Lower leg skin (tissue), 3 donors: Measurements from ENCODE around the gene NSG1.

Experiments
- POLR2A ChIP-seq, 2 donors: fragments of 450-650 bp; IDR thresholded peaks; one replicate each; pipeline ENCODE4 v1.6.1; 2016 to 2017; ENCODE audit warnings: antibody characterized with exemption in 2 of 2, mild to moderate bottlenecking in 1 of 2, moderate library complexity in 1 of 2
- TF ChIP-seq, protein P1 (sequence below), 3 donors: fragments of 450-650 bp; IDR thresholded peaks; one replicate each; pipeline ENCODE4 v1.5.1; 2016; ENCODE audit warnings: antibody characterized with exemption in 3 of 3, mild to moderate bottlenecking in 3 of 3, moderate library complexity in 2 of 3

DNA sequence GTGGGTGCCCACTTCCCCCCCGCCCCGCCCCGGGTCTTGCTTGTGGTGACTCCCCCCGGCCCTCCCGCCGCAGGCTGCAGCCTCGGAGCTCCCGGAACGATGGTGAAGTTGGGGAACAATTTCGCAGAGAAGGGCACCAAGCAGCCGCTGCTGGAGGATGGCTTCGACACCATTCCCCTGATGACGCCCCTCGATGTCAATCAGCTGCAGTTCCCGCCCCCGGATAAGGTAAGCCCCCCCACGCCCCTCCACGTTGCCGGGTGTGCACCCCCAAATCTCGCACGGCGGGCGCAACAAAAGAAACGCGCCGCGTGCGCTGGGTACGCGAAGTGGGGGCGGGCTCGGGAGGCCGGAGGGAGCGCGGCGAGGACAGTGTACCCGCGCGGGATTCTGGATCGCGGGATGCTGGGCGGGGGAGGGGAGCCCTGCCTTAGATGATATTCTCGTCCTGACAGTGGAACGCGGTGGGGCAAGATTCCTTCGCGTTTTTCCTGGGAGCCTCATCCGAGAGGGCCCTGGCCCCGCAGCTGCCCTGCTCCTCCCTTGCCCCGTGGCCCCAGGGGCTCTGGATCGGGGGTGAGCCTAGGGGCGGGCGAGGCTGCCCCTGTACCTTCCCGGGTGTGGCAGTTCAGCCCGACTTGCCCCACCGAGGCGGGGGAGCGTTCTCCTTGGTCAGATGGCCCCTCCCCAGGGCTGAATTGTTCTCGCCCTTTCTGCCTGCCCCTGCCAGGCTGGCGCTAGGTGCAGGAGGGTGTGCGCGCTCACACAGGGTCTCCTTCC, 819 bp downstream of the NSG1 start:
- TF ChIP-seq, protein P1, sequence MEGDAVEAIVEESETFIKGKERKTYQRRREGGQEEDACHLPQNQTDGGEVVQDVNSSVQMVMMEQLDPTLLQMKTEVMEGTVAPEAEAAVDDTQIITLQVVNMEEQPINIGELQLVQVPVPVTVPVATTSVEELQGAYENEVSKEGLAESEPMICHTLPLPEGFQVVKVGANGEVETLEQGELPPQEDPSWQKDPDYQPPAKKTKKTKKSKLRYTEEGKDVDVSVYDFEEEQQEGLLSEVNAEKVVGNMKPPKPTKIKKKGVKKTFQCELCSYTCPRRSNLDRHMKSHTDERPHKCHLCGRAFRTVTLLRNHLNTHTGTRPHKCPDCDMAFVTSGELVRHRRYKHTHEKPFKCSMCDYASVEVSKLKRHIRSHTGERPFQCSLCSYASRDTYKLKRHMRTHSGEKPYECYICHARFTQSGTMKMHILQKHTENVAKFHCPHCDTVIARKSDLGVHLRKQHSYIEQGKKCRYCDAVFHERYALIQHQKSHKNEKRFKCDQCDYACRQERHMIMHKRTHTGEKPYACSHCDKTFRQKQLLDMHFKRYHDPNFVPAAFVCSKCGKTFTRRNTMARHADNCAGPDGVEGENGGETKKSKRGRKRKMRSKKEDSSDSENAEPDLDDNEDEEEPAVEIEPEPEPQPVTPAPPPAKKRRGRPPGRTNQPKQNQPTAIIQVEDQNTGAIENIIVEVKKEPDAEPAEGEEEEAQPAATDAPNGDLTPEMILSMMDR (IDR thresholded peaks at IDR 0.05), result no peak
- TF ChIP-seq POLR2A (IDR thresholded peaks at IDR 0.05), result no peak
